Heart left ventricle (tissue), 16 donors: ENCODE measurements around the gene SLIT1. TPM values are rescaled to one million over a fixed set of nuclear protein-coding genes. Genes with fewer than 3 reads are reported as not detected.

Source experiments
- ATAC-seq, 4 donors: fragments of 200-7000 bp; cut with Tn5 transposase; one replicate each; pipeline ENCODE4 v1.9.1; 2020 to 2022; ENCODE audit warnings: moderate library complexity in 4 of 4, mild to moderate bottlenecking in 3 of 4, moderate number of reproducible peaks in 1 of 4
- DNase-seq, 5 donors: peaks; one replicate each; pipeline ENCODE4 v3.0.0-alpha.2; 2020
- H3K27ac ChIP-seq, 12 donors: fragments of 200-600 bp; sonication (generic) in 4 of 12; one replicate each; pipeline versions ENCODE4 v1.5.0 to v1.8.0; 2016 to 2022; ENCODE audit warnings: mild to moderate bottlenecking in 2 of 12
- H3K27me3 ChIP-seq, 9 donors: fragments of 200-600 bp; sonication (generic) in 2 of 9; one replicate each; pipeline versions ENCODE4 v1.5.1 to v1.8.0; 2016 to 2022; ENCODE audit warnings: mild to moderate bottlenecking in 3 of 9
- H3K36me3 ChIP-seq, 9 donors: fragments of 200-600 bp; sonication (generic) in 2 of 9; one replicate each; pipeline versions ENCODE4 v1.5.0 to v1.8.0; 2018 to 2022; ENCODE audit warnings: mild to moderate bottlenecking in 2 of 9
- H3K4me1 ChIP-seq, 12 donors: fragments of 200-600 bp; sonication (generic) in 4 of 12; one replicate each; pipeline versions ENCODE4 v1.5.0 to v1.8.0; 2016 to 2022; ENCODE audit warnings: mild to moderate bottlenecking in 3 of 12
- H3K4me3 ChIP-seq, 12 donors: fragments of 200-600 bp; sonication (generic) in 4 of 12; one replicate each; pipeline versions ENCODE4 v1.5.0 to v1.8.0; 2017 to 2022; ENCODE audit warnings: mild to moderate bottlenecking in 9 of 12, moderate library complexity in 4 of 12
- H3K9me3 ChIP-seq, 12 donors: fragments of 200-600 bp; sonication (generic) in 4 of 12; one replicate each; pipeline versions ENCODE4 v1.5.0 to v1.8.0; 2016 to 2022; ENCODE audit warnings: mild to moderate bottlenecking in 1 of 12
- CTCF ChIP-seq, 12 donors: fragments of 200-600 bp; sonication (generic) in 4 of 12; IDR thresholded peaks; one replicate each; pipeline versions ENCODE4 v1.5.0 to v1.8.0; 2018 to 2022; ENCODE audit warnings: antibody characterized with exemption in 12 of 12, mild to moderate bottlenecking in 5 of 12
- POLR2A ChIP-seq, 2 donors: fragments of 450-650 bp; IDR thresholded peaks; one replicate each; pipeline ENCODE4 v1.6.1; 2017; ENCODE audit warnings: antibody characterized with exemption in 2 of 2, mild to moderate bottlenecking in 2 of 2, moderate library complexity in 2 of 2
- WGBS, 4 donors: extraction: QIAGEN DNeasy Blood & Tissue Kit in 2 of 4; methylation state at CpG; one replicate each; pipeline versions ENCODE4 v1.1.5 to v1.1.7; 2013 to 2018; 5-methylcytosine and 5-hydroxymethylcytosine counted together
- intact Hi-C, 10 donors: fragments of 100-400 bp; cut with DNase I; formaldehyde crosslinking; loops; one replicate each; pipeline versions ENCODE4 v1.11.1 to v1.14.2; 2022
- polyA plus RNA-seq, 2 donors: library from polyadenylated mRNA; stranded (reverse); fragments of 200-250 nt; gene quantifications; one replicate each; pipeline ENCODE4 v1.2.3, GENCODE V29; 2013
- total RNA-seq, 9 donors: library from RNA; depleted of rRNA in 2 of 9; stranded (reverse); fragments of >200 nt in 2 of 9; fragmentation: NEBNext Ultra II Directional in 3 of 9; extraction: Animal tissue kit (Norgen Biotek cat#: 25700) in 3 of 9; gene quantifications; one replicate each; pipeline versions ENCODE4 v1.1.0 to v1.2.4, GENCODE V29; 2016 to 2023
- donor health status: ischemic (EF 13 %, LVEDD 7.1; RV severe dilation, severe dysfunction).
- donor health status: healthy with polysubstance abuse.
- donor health status: DM: no; HTN: yes; CAD: no.
- donor health status: DM: no; HTN: no; CAD: no.
- donor health status: ischemic (EF 25% LVEDD 6.9; RV normal size, moderate dysfunction).
- donor health status: ischemic (EF 25% LVEDD 5.7; RV mildly dilated, moderate dysfunction).
- donor health status: healthy.
- donor health status: DM: yes; HTN: yes; CAD: no.
- donor health status: ischemic (EF 35%, LVEDD 5.7; RV mildly dilated, moderate dysfunction).
- donor health status: nonischemic (EF 11% LVEDD 7.7; RV severe dilation, severe dysfunction).
- donor health status: DM: yes; HTN: yes; CAD: no.
- donor health status: PGD.
- donor health status: ischemic (EF 29% LVEDD 5.4; RV normal size, mild dysfunction).
- donor health status: nonischemic (EF 23%, LVEDD 6.1; RV moderate dilation, normal function).

The SLIT1 gene
- total and polyA plus RNA-seq, 11 donors, result 0.04 to 0.61 (median 0.12) TPM

- ATAC-seq (no peak), DNase-seq (no peak)
- H3K36me3 ChIP-seq, result no peaks in the 10 kb centered on the region
- no peak for TF ChIP-seq POLR2A (IDR thresholded peaks at IDR 0.05)
- no peak for TF ChIP-seq CTCF (IDR thresholded peaks at IDR 0.05)
- H3K27me3 ChIP-seq, result no peaks in the 10 kb centered on the region
- no peaks in the 10 kb centered on the region for H3K9me3 ChIP-seq
- H3K4me3 ChIP-seq, result no peak overlapping the region
- no peaks in the 10 kb centered on the region for H3K4me1 ChIP-seq
- no peak overlapping the region for H3K27ac ChIP-seq
- intact Hi-C loops, result no loop called here
- WGBS, 4 donors, result 87 to 91% (median 88%) methylated on average over 10 of the region's 10 CpGs
Measured at GRCh38 chr10:97159646-97160305, 26.0 kb downstream of the SLIT1 start.

GRCh38 chr10:97157578-97158095, 28.1 kb downstream of the SLIT1 start:
- 86 to 96% (median 89%) methylated on average over 6 of the region's 6 CpGs for WGBS, 4 donors
- Histone ChIP-seq H3K36me3 (no peaks in the 10 kb centered on the region), H3K4me1 (no peaks in the 10 kb centered on the region), H3K27me3 (no peaks in the 10 kb centered on the region), H3K4me3 (no peak overlapping the region), H3K27ac (no peak overlapping the region), H3K9me3 (no peaks in the 10 kb centered on the region)
- TF ChIP-seq POLR2A (IDR thresholded peaks at IDR 0.05) (no peak), CTCF (IDR thresholded peaks at IDR 0.05) (no peak)
- DNase-seq, result no peak
- intact Hi-C loops, result no loop called here
- ATAC-seq, result no peak

- no peak overlapping the region for H3K4me3 ChIP-seq
- ATAC-seq (no peak), DNase-seq (no peak)
- no peaks in the 10 kb centered on the region for H3K27me3 ChIP-seq
- no peak overlapping the region for H3K27ac ChIP-seq
- intact Hi-C loops, result no loop called here
- 71 to 80% (median 75%) methylated on average over 4 of the region's 4 CpGs for WGBS, 4 donors
- no peaks in the 10 kb centered on the region for H3K4me1 ChIP-seq
- TF ChIP-seq CTCF (IDR thresholded peaks at IDR 0.05), result no peak
- TF ChIP-seq POLR2A (IDR thresholded peaks at IDR 0.05), result no peak
- H3K9me3 ChIP-seq, result no peaks in the 10 kb centered on the region
- no peaks in the 10 kb centered on the region for H3K36me3 ChIP-seq
Measured at GRCh38 chr10:97154781-97155180, 31.0 kb downstream of the SLIT1 start.

GRCh38 chr10:97154162-97154561, 31.6 kb downstream of the SLIT1 start:
- TF ChIP-seq POLR2A (IDR thresholded peaks at IDR 0.05) (no peak), CTCF (IDR thresholded peaks at IDR 0.05) (no peak)
- Histone ChIP-seq H3K27me3 (no peaks in the 10 kb centered on the region), H3K4me1 (no peaks in the 10 kb centered on the region), H3K27ac (no peak overlapping the region), H3K9me3 (no peaks in the 10 kb centered on the region), H3K36me3 (no peaks in the 10 kb centered on the region), H3K4me3 (no peak overlapping the region)
- DNase-seq (no peak), ATAC-seq (no peak)
- intact Hi-C loops, result no loop called here
- WGBS, 4 donors, result 77 to 91% (median 87%) methylated on average over 4 of the region's 4 CpGs
